Endothelial cell (in vitro differentiated cells): ENCODE measurements around the gene PPWD1. TPM values are rescaled to one million over a fixed set of nuclear protein-coding genes. Genes with fewer than 3 reads are reported as not detected.

Source experiments
- DNase-seq: peaks from one replicate; pipeline ENCODE4 v3.0.0; 2021; ENCODE audit warnings: low spot score
- H3K27ac Mint-ChIP-seq: one replicate; pipeline ENCODE4 v1.8.0; 2021; ENCODE audit warnings: mixed read lengths, inconsistent platforms; ENCODE audit not compliant: unreplicated experiment
- H3K27me3 Mint-ChIP-seq: one replicate; pipeline ENCODE4 v1.8.0; 2021; ENCODE audit warnings: mild to moderate bottlenecking, moderate library complexity, mixed read lengths, inconsistent platforms; ENCODE audit not compliant: unreplicated experiment
- H3K36me3 Mint-ChIP-seq: one replicate; pipeline ENCODE4 v1.8.0; 2021; ENCODE audit warnings: mild to moderate bottlenecking, low read depth, mixed read lengths, inconsistent platforms; ENCODE audit not compliant: unreplicated experiment
- H3K4me1 Mint-ChIP-seq: one replicate; pipeline ENCODE4 v1.8.0; 2021; ENCODE audit warnings: mild to moderate bottlenecking, mixed read lengths, inconsistent platforms; ENCODE audit not compliant: unreplicated experiment
- H3K4me3 Mint-ChIP-seq: one replicate; pipeline ENCODE4 v1.8.0; 2021; ENCODE audit warnings: mild to moderate bottlenecking, mixed read lengths, inconsistent platforms; ENCODE audit not compliant: unreplicated experiment
- H3K9me3 Mint-ChIP-seq: one replicate; pipeline ENCODE4 v1.8.0; 2021; ENCODE audit warnings: mixed read lengths, inconsistent platforms; ENCODE audit not compliant: unreplicated experiment
- CTCF ChIP-seq: fragments of 200-600 bp; sonication (generic); IDR thresholded peaks from one replicate; pipeline ENCODE4 v1.5.0; 2021; ENCODE audit warnings: antibody characterized with exemption; ENCODE audit not compliant: unreplicated experiment
- total RNA-seq: library from RNA; stranded (reverse); fragmentation: NEBNext Ultra II Directional; extraction: Animal tissue kit (Norgen Biotek cat#: 25700); gene quantifications from one replicate; pipeline ENCODE4 v1.2.1, GENCODE V29; 2021; ENCODE audit not compliant: unreplicated experiment

PPWD1 gene
- total RNA-seq, 1 donor from 2014 or later: 44.9 TPM

GRCh38 chr5:65539827-65540226 lies 23.3 kb upstream of the PPWD1 start:
- Mint-ChIP-seq H3K27ac (no peak overlapping the region), H3K9me3 (no peaks in the 10 kb centered on the region), H3K4me1 (peaks cover 3% of the 10 kb centered on the region), H3K27me3 (no peaks in the 10 kb centered on the region), H3K36me3 (peaks cover 4% of the 10 kb centered on the region), H3K4me3 (no peak overlapping the region)
- no peak for DNase-seq
- no peak for TF ChIP-seq CTCF

- no peaks in the 10 kb centered on the region for H3K9me3 Mint-ChIP-seq
- H3K27me3 Mint-ChIP-seq: peaks cover 3% of the 10 kb centered on the region
- TF ChIP-seq CTCF: no peak
- H3K36me3 Mint-ChIP-seq: peaks cover 18% of the 10 kb centered on the region
- peak overlapping the region; percentile 33 for H3K4me3 Mint-ChIP-seq
- no peak overlapping the region for H3K27ac Mint-ChIP-seq
- DNase-seq: no peak
- H3K4me1 Mint-ChIP-seq: peaks cover 24% of the 10 kb centered on the region
These were observed 18.6 kb upstream of the PPWD1 start for GRCh38 chr5:65544473-65544872.

- Mint-ChIP-seq H3K36me3 (peaks cover 20% of the 10 kb centered on the region), H3K4me3 (no peak overlapping the region), H3K4me1 (peaks cover 24% of the 10 kb centered on the region), H3K27ac (peak overlapping the region; percentile 78), H3K9me3 (no peaks in the 10 kb centered on the region), H3K27me3 (peaks cover 3% of the 10 kb centered on the region)
- no peak for TF ChIP-seq CTCF
- no peak for DNase-seq
These were observed 17.0 kb upstream of the PPWD1 start for GRCh38 chr5:65546141-65546540.

GRCh38 chr5:65548281-65548680 lies 14.8 kb upstream of the PPWD1 start:
- Mint-ChIP-seq H3K4me1 (peaks cover 24% of the 10 kb centered on the region), H3K4me3 (no peak overlapping the region), H3K27ac (no peak overlapping the region), H3K36me3 (peaks cover 20% of the 10 kb centered on the region), H3K27me3 (peaks cover 3% of the 10 kb centered on the region), H3K9me3 (no peaks in the 10 kb centered on the region)
- DNase-seq: no peak
- no peak for TF ChIP-seq CTCF

GRCh38 chr5:65553941-65554340 lies 9.2 kb upstream of the PPWD1 start:
- no peak overlapping the region for H3K4me3 Mint-ChIP-seq
- no peak overlapping the region for H3K27ac Mint-ChIP-seq
- no peaks in the 10 kb centered on the region for H3K4me1 Mint-ChIP-seq
- H3K36me3 Mint-ChIP-seq: peaks cover 12% of the 10 kb centered on the region
- H3K9me3 Mint-ChIP-seq: no peaks in the 10 kb centered on the region
- TF ChIP-seq CTCF: no peak
- H3K27me3 Mint-ChIP-seq: peaks cover 1% of the 10 kb centered on the region
- DNase-seq: no peak
